Measurements from ENCODE around the gene FAM237B.

- no peak for TF ChIP-seq CTCF (IDR thresholded peaks at IDR 0.05; ENCODE audit: low read depth, low read length)
- TF ChIP-seq EZH2phosphoT487 (IDR thresholded peaks at IDR 0.05; ENCODE audit: low read depth): no peak
These were observed 51.9 kb downstream of the FAM237B start for GRCh38 chr7:90269163-90269562.
